GM18519 (cell line): Measurements from ENCODE around the gene RPTOR.
"Not testable (repeated sequence)": the region's sequence is repeated elsewhere in the genome, so short reads cannot be mapped to it uniquely, and the experiment has no call there.

Experiments
- ATAC-seq: cut with Tn5 transposase; IDR thresholded peaks from one replicate; pipeline ENCODE4 v1.9.1; 2021; ENCODE audit warnings: mild to moderate bottlenecking, moderate library complexity; ENCODE audit not compliant: unreplicated experiment, low FRiP score

Gene RPTOR

DNA sequence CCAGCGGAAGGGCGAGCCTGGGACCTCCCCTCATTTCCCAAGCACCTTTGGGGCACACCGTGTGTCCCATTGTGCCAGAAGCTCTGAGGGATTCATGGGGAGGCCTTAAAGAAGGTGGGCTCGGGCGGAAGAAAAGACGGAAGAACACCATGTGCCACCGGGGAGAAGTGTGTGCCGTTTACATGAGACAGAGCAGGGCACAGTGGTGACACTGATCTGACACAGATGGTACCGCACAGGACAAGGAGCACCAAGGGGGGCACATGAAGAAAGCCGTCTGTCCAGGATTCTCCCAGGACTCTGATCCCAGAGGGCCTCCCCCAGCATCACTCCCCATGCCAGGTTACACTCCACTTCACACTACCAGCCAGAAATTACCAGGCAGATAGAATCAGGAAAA lies 318.3 kb downstream of the RPTOR start:
- no peak for ATAC-seq

DNA sequence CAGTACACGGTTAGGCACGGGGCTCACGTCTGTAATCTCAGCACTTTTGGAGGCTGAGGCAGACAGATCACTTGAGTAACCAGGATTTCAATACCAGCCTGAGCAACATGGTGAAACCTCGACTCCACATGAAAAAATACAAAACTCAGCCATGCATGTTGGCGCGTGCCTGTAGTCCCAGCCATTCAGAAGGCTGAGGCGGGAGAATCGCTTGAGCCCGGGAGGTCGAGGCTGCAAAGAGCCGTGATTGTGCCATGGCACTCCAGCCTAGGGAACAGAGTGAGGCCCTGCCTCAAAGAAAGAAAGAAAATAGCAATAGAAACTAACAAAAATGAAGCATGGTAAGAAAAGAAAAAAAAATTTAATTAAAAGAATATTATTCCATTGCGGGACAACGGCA lies 319.0 kb downstream of the RPTOR start:
- no peak for ATAC-seq

DNA sequence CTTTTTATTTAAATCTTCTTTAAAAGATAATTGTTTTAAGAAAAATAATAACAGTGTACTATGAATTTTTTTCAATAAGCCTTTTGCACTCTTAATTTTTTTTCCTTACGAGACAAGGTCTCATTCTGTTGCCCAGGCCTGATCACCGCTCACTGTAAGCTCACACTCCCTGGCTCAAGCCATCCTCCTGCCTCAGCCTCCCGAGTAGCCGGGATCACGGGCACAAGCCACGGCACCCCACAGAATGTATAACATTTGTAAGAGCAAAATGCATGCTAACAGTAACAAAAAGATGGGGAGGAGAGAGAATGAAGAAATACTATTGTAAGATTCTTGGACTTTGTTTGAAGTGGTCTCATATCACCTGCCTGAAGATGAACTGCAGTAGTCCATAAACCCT lies 320.1 kb downstream of the RPTOR start:
- no peak for ATAC-seq

DNA sequence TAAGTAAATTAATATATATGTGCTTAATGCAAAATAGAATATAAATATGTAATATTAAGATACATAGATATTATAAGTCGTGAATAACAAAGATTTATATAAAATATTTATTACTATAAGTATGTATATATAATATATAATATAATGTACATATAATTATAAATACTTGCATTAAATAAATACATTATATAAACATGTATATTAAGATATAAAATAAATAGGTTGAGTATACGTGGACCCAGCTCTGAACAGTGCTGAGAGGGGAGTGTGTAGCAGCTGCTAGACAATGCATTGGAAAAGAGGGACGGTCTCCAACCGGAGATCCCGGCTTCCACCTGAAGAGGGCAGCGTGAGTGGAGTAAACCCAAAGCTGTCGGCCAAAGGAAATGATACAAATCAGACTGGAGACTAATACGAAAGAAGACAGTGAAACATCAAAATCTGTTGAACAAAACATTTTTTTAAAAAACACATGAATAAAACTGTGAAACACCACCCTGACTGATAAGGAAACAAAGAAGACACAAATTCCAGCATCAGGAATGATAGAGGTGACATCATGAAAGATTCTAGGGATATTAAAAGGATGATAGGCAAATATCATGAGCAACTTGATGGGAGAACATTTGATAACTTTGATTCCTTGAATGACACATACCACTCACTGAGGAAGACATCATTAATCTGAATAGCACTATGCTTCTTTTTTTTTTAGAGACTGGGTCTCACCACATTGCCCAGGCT lies 321.6 kb downstream of the RPTOR start:
- no peak for ATAC-seq

DNA sequence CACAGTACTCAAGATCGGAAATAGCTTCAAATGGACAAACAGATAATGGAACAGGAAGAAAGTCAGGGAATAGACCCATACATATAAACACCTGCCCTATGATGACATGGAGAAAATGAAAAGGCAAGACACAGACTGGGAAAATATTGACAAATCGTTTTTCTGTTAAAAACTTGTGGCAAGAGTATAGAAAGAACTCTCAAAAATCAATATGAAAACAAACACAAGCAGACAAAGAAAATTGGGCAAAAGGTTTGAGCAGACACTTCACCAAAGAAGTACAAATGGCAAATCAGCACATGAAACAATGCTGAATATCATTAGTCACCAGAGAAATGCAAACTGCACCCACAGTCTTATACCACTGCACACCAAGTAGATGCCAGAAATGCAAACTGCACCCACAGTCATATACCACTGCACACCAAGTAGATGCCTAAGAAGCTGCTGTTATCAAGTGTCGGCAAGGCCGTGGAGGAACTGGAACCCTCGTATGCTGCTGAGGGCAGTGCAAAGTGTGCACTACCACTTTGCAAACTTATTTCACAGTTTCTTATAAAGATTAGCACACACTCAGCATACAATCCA lies 323.5 kb downstream of the RPTOR start:
- no peak for ATAC-seq

DNA sequence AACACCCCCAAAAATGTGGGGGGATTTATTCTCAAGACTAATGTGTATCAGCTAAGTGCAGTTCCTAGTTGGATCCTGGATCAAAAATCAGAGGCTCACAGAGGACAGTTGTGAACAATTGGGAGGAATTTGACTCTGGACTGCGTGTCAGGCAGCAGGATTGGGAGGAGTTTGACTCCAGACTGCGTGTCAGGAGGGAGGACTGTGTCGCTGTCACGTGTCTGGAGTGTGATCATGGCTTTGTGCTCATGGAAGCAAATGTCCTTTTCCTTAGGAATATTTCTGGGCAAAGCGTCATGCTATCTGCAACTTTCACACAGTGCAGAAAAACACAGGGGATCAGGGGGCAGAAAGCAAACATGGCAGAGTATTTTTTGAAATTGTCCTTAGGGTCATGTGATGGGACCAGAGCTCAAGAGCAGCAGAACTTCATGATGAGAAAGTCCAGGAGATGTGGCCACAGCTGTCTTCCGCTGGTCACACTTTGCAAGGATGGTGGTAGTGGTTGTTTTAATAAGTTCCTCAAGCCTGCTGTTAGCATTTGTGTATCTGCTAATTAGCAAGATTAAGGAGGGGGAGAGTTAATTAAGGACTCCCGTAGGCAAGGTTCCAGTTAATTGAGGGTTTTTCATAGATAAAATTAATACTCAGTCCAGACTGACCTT lies 325.0 kb downstream of the RPTOR start:
- ATAC-seq, result no peak

DNA sequence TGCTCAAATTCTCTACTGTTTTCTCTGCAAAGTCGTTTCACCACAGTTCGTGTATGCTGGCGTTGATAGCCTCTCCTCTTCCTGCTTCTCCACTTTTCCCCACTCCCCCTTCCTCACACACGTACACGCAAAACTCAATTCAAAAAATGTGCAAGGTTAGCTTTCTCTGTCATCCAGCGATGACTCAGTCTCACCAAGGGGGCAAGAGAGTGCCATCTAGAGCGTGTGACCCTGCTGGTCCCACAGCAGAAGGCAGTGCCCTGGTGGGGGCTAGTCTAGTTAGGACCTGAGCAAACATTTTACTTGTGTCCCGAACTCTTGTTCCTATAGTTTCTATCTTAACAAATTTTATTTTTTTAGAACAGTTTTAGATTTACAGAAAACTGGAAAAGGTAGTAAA lies 325.8 kb downstream of the RPTOR start:
- ATAC-seq, result no peak

DNA sequence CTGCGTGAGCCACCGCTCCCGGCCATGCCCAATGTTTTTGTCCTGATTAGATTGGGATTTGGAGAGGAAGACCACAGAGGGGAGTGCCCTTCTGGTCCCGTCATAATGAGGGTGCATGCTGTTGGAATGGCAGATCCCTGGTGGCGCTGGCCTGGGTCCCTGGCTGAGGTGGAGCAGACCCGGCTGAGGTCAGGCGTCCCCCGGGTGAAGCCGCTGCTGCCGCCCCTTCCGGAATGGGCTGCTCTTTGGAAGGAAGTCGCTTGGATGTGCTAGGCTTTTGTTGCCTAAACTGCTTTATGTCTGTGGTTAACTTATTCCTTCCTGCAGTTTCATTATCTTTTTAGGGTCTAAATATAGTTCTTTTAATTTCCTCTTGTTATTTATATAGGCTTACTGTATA lies 326.7 kb downstream of the RPTOR start:
- no peak for ATAC-seq

DNA sequence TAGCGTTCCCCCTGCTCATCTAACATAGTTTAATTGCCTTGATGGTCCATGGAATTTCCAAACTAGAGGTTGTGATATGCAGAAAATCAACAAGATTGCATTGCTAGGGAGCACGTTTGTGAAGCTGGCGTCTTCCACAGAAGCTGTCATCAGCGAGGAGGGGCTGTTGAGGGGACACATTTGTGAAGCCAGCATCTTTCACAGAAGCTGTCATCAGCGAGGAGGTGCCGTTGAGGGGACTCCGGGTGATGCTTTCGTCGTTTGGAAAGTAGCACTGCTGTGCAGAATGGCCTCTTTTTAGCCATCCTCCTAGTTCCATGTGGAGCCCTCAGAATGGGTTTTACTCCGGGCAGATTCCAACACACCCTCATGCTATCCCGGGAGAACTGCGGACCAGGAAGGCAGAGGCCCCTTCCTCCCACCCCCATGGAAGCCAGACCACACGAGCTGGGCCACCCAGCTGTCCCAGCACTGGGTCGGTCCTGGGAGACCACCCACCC lies 327.4 kb downstream of the RPTOR start:
- no peak for ATAC-seq

DNA sequence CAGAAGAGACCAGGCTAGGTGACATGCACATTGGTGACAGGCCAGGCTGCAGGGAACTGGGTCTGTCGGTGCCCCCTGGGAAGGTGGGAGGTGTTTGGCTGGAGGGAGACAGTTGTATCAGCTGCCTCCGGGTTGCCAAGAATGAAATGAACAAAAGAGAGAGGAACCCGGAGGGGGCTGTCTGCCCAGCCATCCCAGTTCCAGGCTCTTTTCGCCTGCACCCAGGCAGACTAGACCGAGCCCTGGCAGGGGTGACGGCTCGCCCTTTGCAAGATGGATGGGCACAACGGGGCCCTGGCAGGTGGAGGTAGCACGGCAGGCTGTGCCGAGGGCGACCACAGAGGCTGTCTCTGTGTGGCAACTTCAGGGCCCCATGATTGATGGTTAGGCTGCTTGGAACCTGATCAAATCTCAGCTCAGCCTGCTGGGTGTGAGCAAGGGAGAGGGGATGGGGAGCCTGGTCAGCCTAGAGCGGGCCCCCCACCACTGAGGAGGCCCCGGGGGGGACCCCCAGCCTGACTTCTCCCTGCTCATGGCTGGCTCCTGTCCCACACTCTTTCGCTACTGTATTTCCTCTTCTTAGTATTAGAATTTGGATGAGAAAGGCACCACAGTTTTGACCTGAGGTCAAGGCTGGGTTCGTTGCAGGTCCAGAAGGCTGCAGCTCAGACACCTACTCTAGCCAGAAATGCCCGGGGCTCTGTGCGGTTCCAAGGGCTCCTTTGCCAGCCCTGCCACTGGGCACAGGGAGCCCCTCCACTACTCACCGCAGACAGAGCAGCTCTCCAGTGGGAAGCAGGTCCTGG lies 328.1 kb downstream of the RPTOR start:
- ATAC-seq, result no peak

DNA sequence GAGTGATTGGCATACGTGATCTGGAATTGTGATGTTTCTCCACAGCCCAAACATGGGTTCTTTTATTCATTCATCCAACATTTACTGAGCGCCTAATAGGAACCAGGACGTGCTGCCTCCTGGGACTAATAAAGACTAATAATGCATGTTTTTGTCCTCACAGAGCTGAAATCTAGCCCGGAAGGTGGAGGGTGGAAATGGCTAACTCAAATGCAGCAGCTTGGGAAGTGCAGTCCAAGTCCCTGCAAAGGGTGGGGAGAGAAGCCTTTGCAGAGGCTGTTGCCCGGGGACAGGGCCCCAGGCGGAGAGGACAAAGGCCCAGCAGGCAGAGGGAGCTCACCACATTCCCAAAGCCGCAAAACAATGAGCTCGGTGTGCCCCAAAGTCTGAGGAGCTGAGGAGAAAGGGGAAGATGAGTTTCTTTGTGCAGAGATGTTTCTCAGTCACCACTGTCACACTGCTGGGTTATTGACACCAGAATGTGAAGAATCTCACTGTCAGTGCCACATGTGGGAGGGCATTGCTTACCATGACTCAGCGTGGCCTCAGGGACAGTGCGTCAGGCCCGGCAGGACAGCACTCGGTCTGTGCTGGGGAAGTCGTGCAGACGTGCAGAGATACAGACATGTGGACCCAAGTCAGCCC lies 328.8 kb downstream of the RPTOR start:
- ATAC-seq, result no peak

DNA sequence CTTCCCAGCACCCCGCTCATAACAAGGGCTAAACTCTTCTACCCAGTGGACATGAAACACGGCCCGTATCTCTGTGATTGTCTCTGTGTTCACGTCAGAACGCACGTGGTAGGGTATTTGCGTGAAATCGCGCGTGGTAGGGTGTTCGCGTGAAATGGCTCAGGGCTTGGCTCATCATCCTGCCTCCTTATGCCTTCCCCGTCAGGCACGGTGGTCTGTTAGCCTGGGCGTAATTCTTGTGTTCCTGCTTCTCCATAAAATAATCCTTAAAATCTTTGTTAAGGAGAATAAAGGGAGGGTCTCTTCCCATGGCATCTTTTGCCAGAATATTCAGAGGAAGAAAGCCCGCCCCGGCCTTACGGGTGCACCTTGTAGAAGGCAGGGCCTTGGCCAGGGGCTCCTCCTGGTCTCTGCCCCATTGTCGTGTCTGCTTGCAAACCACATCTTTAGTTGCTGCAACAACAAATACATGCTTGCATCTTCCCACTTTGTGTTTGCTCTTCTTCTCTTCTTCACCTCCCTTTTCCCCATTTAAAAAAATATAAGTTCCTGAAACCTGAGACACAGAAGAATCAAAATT lies 330.3 kb downstream of the RPTOR start:
- ATAC-seq, result no peak

DNA sequence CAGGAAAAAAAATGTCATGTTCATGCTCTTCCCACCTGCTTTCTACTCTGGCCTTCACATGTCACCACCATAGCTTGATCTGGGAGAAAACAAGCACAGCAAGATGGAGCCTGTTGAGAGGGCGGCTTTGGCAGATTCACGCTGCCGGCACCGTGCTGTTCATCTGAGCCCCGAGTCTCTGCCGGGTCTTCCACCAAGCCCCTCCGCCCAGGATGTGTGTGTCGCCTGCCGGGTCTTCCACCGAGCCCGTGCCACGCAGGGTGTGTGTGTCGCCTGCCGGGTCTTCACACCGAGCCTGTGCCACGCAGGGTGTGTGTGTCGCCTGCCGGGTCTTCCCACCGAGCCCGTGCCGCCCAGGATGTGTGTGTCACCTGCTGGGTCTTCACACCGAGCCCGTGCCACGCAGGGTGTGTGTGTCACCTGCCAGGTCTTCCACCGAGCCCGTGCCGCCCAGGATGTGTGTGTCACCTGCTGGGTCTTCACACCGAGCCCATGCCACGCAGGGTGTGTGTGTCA lies 330.9 kb downstream of the RPTOR start:
- not testable (repeated sequence) for ATAC-seq

DNA sequence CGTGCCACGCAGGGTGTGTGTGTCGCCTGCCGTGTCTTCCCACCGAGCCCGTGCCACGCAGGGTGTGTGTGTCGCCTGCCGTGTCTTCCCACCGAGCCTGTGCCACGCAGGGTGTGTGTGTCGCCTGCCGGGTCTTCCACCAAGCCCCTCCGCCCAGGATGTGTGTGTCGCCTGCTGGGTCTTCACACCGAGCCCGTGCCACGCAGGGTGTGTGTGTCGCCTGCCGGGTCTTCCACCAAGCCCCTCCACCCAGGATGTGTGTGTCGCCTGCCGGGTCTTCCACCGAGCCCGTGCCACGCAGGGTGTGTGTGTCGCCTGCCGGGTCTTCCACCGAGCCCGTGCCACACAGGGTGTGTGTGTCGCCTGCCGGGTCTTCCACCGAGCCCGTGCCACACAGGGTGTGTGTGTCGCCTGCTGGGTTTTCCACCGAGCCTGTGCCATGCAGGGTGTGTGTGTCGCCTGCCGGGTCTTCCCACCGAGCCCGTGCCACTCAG lies 331.9 kb downstream of the RPTOR start:
- not testable (repeated sequence) for ATAC-seq

DNA sequence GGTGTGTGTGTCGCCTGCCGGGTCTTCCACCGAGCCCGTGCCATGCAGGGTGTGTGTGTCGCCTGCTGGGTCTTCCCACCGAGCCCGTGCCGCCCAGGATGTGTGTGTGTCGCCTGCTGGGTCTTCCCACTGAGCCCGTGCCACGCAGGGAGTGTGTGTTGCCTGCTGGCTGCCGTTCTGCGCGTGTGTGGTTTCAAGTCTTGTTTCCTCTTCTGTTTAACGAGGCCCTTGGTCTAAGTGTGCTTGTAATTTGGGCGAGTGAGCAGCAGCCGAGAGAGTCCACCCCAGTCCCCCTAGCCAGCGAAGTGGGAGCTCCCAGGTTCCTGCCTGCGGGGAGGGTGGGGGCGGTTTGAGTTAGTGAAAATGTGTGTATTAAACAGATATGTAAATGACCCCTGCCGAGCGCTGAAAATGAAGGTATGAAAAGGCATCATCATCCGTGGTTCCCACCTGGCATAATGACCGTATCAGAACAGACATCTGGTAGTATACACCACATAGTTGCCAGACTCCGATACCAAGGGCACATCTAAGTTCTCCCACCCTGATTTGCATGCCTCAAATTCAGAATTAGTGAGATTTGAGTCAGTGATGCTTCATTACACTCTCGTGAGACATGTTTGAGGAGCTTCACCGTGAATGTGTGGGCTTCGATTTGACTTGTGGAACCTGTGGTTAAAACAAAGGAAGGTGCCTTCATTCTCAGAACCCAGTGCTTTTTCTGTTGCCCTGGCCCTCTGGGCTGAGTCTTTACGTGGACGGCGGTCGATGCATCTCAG lies 332.5 kb downstream of the RPTOR start:
- ATAC-seq, result peak; percentile 64

DNA sequence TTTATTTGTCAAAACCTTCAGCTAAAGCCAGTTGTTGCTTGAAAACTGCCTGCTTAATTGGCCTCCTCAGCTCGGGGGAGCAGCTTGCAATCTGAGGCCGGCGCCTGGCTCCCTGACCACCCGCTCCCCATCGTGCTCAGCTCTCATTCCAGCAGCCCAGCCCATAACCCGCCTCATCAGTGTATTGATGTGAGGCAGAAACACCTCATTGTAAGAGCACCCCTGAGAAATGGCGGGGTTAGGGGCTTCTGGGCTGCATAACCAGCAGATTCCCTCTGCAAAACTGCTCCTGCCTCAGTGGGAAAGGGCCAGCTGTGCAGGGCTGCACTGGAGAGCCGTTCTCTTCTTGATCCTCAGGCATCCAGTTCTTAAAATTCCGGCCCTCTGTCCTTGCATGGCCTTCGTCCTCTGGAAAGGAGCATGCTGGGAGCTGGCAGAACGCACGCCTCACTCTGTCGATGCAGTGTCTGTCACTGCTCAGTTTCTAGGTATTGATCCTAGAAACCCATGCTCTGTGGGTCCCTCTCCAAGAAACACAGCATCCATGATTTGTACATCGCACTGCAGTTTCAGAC lies 333.2 kb downstream of the RPTOR start:
- ATAC-seq, result peak; percentile 9

DNA sequence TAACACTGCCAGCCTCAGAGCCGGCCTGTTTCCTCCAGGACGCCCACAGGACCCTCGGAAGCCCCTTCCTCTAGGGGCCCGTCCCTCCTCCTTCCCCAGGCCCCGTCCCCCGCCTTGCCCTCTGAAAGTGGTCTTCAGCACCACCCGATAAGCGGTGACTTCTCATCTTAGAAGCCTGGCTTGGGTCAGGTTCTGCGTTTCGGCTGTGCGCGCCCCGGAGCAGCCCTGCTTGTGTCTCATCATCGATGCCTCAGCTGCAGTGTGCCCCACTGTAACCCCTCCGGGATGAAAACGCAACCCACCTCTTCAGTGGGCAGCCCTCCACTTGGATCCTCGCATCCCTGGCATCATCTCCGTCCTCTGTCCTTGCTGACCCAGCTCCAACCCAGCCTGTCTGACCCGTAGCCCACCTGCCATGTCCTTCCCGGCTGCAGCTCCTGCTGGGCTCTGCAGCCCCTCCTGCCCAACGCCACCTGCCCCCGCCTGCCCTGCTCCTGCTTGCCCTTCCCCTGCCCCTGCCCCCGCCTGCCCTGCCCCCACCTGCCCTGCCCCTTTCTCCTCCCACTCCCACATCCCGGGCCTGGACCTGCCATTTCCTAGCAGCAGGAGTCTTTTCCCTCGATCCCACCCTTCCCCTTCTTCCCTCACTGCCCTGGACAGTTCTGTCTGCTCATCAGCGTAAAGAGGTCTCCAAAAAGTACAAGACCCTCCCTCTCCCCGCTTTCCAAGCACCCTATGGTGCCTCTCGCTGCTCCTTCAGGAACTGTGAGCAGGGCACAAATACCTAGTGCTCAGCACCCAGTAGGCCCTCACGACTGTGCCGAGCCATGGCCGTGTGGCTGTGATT lies 334.5 kb downstream of the RPTOR start:
- no peak for ATAC-seq
